Measurements from ENCODE around the gene CCL23. TPM values are rescaled to one million over a fixed set of nuclear protein-coding genes. Genes with fewer than 3 reads are reported as not detected.

The CCL23 gene
- not detected in 2 replicates for total RNA-seq

GRCh38 chr17:36017799-36018198, at the start of gene CCL23:
TSS of gene CCL23 (minus strand) at chr17:36017972. CDS start at chr17:36017897, 75 bp downstream.

GRCh38 chr17:36063786-36064541, 46.2 kb upstream of the CCL23 start, which contains the start of gene CCL18:
TSS of gene CCL18 (plus strand) at chr17:36064272. CDS start at chr17:36064343, 71 bp downstream.

GRCh38 chr17:36001110-36001771, 16.5 kb downstream of the CCL23 start, which contains the start of gene CCL15:
TSS of gene CCL15 (minus strand) at chr17:36001553. CDS start at chr17:36001492, 61 bp downstream.

GRCh38 chr17:35986643-35987042, 31.1 kb downstream of the CCL23 start, which contains the start of gene CCL14:
TSS of gene CCL14 (minus strand) at chr17:35986729. CDS start at chr17:35986649, 80 bp downstream.

GRCh38 chr17:35981246-35981645, 36.5 kb downstream of the CCL23 start, which contains the start of gene CCL16:
TSS of gene CCL16 (minus strand) at chr17:35981497. CDS start at chr17:35981420, 77 bp downstream.

Other genes with a start within 250 kb of the CCL23 start
- 0.26 and 1.2 TPM in 2 replicates for gene MMP28, start 222.3 kb downstream of the CCL23 start, total RNA-seq
- 50.0 and 52.3 TPM in 2 replicates for gene TAF15, start 208.5 kb downstream of the CCL23 start, total RNA-seq
- not detected in 2 replicates for gene HEATR9, start 149.1 kb downstream of the CCL23 start, total RNA-seq
- gene CCL5, start 137.6 kb downstream of the CCL23 start, total RNA-seq = 0.13 and 0.43 TPM in 2 replicates
- gene RDM1, start 87.2 kb downstream of the CCL23 start, total RNA-seq = 0.32 TPM in 1 of 2 replicates, not detected in the other
- not detected in 2 replicates for gene LYZL6, start 74.3 kb downstream of the CCL23 start, total RNA-seq
- gene CCL16, start 36.5 kb downstream of the CCL23 start, total RNA-seq = not detected in 2 replicates
- not detected in 2 replicates for gene CCL14, start 31.2 kb downstream of the CCL23 start, total RNA-seq
- not detected in 2 replicates for gene CCL15, start 16.4 kb downstream of the CCL23 start, total RNA-seq
- not detected in 2 replicates for gene CCL18, start 46.3 kb upstream of the CCL23 start, total RNA-seq
- gene CCL3, start 72.2 kb upstream of the CCL23 start, total RNA-seq = not detected in 2 replicates
- not detected in 2 replicates for gene CCL4, start 85.9 kb upstream of the CCL23 start, total RNA-seq
- gene TBC1D3B, start 158.7 kb upstream of the CCL23 start, total RNA-seq = 1.0 TPM in 1 of 2 replicates, not detected in the other
- gene CCL3L1, start 178.8 kb upstream of the CCL23 start, total RNA-seq = not detected in 2 replicates
- gene CCL4L2, start 193.1 kb upstream of the CCL23 start, total RNA-seq = not detected in 2 replicates
- gene TBC1D3I, start 246.6 kb upstream of the CCL23 start, total RNA-seq = not detected in 2 replicates

Data from articular chondrocyte of knee joint (primary cell).